SK-N-MC (cell line): ENCODE data around the gene CSF1.

ENCODE experiments used
- EZH2 ChIP-seq: fragments of 200-600 bp; sonication (generic); IDR thresholded peaks from one replicate; pipeline ENCODE4 v1.6.1; 2017; ENCODE audit warnings: antibody characterized with exemption
- POLR2AphosphoS5 ChIP-seq: IDR thresholded peaks from 2 replicates; pipeline ENCODE4 v1.6.1; 2012; ENCODE audit warnings: mild to moderate bottlenecking, low read depth, low read length, borderline replicate concordance

DNA sequence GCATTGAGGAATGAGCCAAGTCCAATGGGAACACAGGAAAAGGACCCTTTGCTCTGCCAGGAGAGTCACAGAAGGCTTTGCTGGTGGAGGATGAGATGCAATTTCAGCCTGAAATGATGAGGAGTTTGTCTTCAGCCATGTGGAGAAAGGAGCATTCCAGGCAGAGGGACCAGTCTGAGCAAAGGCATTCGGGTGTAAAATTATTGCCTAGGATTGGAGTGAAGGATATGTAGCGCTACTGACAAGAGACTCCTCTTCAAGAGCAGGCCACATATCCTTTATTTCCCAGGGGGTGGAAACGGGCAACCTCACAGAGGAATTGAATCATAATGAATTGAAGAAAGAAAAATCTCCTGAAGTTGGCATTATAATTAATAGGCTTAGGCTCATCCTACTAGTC, 1.1 kb upstream of the CSF1 start:
- TF ChIP-seq EZH2 (no peak), POLR2AphosphoS5 (no peak)
